Globus pallidus (tissue), 1 donor: ENCODE data around the gene LOXL4.

Experiments used
- DNase-seq: peaks from one replicate; pipeline ENCODE4 v3.0.0-alpha.2; 2015; ENCODE audit warnings: low spot score

LOXL4 gene

GRCh38 chr10:98267894-98268693 lies at the start of gene LOXL4:
LOXL4 (minus strand) TSS chr10:98268194; CDS start chr10:98263019, 5,175 bp downstream.
- DNase-seq, result no peak

- DNase-seq, result no peak
Observed at GRCh38 chr10:98316661-98317060, 48.7 kb upstream of the LOXL4 start.

- no peak for DNase-seq
Observed at GRCh38 chr10:98316170-98316569, 48.2 kb upstream of the LOXL4 start.

- no peak for DNase-seq
Observed at GRCh38 chr10:98314532-98315284, 46.7 kb upstream of the LOXL4 start.

DNA sequence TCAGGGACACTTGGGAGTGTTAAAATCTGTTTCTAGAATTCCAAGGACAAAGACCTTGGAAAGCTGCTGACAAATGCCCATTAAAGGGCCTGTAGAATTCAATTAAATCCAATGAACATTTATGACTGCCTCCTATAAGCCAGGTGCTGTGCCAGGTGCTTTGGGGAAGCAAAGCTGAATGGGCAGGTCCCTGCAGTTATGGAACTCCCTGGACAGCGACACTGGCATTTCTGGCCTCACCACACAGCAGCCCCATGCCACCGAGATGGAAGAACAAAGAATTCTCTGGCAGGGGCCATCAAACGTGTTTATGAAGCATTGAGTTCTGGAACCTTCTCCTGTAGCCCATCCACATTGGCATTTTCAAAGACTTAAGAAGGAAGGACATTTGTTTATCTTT lies 45.6 kb upstream of the LOXL4 start:
- DNase-seq, result no peak

DNA sequence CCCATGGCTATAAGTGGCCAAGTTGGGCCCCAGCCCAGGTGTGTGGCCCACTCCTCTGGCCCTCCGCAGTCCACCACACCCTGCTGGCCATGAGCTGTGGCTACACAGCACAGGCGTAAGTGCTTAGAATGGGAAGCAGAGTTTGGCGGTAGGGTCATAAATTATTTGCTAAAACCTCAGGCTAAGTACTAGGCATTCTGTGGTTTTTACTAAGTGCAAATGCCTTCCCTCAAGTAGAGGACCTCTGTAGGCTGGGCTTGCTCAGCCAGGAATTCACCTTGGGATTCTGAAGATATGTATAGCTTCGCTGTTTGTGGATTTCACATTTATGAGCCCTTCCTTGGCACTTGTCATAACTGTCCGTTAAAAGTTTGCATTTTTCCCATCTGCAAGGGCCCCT lies 44.8 kb upstream of the LOXL4 start:
- no peak for DNase-seq

DNA sequence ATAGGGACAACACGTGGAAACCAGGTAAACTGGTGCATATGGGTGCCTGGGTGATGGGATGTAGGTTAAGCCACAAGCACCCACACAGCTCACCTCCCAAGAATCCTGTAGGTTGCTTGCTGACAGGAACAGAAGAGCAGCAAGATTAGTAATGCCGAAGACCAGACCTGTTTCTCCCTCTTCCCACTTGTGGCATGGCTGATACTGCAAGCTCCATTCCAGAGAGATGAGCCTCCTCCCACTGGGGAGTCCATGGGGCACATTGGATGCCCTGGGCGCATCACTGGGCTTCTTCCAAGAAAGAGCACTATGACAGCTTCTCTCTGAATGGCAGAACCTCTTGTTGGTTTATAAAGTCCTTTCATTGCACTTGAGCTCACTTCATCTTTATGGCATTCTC lies 44.4 kb upstream of the LOXL4 start:
- DNase-seq, result no peak

DNA sequence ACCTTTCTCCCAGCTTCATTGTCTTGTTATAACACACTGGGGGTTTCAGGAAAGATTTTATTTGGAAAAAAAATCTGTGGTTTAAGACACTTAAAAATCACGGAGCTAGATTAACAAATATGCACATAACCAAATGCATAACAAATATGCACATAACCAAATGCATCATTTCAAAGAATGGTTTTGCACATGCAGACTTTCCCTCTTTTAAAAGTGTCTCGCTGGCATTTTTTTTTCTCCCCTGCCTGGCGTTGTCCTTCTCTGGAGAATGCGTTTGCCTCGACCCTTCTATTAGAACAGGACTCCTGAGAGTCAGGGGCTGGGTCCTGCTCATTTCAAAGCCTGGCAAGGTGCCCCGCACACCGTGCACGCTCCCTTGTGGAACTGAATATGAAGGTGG lies 42.7 kb upstream of the LOXL4 start:
- no peak for DNase-seq

DNA sequence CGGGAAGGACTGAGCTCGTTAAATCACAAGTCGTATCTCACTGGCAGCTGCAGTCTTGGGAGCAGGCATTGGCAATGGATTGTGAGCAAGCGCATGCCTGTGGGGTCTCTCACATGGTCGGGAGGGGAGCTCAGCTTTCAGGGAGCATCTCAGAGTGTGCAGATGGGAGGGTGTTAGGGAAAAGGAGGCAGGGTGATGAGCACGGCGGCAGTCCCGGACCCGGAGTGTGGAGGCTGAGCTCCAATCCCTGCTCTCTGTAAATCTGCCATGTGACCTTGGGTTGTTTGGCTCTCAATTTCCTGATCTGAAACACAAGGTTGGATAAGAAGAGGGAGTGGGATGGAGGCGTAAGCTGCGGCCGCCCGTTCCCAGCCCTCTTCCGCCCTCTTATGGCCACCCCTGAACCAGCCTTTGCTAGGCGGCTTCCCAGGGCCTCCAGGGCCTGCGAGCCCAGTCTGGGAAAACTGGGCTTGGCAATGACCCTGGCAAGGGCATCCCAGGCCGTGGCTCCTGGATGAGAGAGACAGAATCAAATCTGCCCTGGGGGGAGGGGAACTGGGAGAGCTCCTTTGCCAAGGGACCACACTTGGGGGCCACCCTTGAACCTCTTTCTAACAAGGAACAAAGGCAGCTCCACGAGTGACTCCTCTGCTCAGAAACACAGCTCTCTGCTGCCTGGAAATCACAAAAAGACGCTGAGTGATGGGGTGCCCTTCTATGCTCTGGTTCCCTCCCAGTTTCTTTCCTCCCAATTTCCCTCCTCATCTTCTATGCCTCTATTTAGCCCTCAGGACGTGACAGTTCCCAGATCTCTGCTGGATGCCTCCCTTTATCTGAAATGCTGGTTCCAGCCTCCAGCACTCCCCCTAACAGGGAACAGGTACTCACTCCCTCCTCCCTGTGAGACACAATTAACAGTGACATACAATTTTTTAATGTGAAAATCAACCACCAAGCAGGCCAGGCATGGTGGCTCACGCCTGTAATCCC lies 41.7 kb upstream of the LOXL4 start:
- peak; percentile 69 for DNase-seq

DNA sequence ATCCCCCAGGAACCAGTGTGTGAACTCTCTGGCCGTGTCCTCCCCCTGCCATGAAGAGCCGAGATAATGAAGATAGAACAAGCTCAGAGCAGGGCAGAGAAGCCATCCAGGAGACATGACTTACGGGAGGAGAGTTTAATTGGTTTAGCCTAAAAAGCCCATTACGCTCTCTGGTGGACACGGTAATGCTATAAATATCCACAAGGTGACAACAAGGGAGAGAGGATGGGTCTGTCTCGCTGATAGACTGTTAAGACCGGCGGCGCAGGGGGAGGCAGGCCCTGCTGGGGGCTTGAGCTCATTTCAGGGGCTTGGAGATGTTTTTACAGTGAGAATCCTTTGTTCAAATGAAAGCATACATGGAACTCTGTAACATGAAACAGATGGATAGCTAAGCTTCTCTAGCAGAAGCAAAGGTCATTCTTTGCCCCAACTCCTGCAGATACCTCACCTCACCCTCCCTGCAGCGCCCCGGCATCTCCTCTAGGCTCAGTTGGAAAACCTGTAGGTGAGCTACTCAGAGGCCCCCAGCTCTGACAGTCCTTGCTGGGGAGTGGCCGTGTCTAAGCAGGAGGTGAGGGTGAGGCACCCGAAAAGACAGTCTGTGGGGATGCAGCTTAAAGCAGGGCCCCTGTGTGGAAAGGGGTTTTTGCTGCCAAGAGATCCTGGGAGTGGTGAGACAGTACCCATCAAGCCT lies 40.8 kb upstream of the LOXL4 start:
- DNase-seq, result no peak

- no peak for DNase-seq
Observed at GRCh38 chr10:98307916-98308541, 40.0 kb upstream of the LOXL4 start.

DNA sequence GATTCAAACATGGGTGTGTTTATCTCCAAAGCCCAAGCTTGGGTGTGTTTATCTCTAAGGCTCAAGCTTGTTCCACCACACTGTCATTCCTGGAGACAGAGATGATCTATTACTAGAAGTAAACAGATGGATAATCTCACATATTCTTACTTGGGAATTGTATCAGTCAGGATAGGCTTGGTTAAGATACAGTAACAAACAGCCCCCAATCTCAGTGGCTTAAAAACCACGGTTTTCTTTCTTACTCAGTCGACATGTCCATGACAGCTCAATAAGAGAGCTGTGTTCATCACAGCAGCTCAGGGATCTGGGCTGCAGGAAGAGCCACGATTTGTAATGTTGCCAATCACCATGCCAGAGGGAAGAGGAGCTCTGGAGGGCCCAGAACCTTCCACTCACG lies 38.5 kb upstream of the LOXL4 start:
- no peak for DNase-seq

- no peak for DNase-seq
Observed at GRCh38 chr10:98303569-98303968, 35.6 kb upstream of the LOXL4 start.

DNA sequence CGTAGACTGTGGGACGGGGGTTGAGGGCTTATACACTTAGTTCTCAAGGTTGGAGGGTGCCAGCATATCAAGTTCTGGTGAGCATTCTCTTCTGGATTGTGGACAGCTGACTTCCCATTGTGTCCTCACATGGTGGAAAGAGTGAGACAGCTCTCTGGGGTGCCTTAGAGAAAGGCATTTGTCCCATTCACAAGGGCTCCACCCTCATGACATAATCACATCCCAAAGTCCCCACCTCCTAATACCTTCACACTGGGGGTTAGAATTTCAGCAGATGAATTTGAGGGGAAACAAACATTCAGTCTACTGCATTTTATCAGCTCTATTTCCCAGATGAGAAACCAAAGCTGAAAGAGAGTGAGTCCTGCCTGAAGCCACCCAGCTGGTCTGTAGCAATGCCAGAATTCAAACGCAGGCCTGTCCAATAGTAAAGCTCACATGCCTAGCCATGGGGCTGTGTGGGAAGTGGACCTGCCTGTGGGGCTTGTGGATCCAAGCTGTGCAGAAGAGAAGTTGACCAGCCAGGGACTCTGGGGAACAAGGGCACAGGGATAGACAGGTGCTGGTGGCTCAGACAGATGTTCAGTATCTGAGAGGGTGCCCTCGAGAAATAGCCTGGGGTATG lies 34.9 kb upstream of the LOXL4 start:
- no peak for DNase-seq

DNA sequence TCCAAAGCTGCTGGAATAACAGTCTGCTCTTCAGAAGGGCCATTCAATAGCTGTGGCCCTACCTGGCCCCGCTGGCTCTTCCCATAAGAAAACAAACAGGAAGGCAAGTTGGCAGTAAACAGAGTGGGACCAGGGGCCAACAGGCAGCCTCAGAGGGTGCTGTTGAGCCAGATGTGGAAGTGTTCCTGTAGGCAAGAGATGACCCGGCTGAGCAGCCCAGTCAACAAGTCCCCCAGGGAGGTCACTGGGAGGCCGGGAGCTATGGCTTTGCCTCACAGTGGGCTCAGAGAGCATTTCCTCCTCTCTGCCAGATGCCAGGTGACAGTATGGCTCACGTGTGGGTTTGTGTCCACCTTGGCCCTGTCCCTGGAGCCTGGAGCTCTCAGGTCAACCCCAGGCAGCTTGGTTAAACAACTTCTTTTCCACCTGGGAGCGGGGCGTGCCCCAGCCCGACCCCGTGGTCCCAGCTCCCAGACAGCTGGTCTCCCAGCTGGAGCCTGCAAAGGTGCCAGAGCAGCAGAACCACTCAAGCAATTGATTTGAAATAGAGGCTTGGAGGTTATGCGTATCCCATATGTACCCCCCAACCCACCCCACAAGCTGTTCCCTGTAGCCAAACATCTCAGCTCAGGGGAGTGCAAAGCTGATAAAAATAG lies 33.8 kb upstream of the LOXL4 start:
- DNase-seq, result no peak

DNA sequence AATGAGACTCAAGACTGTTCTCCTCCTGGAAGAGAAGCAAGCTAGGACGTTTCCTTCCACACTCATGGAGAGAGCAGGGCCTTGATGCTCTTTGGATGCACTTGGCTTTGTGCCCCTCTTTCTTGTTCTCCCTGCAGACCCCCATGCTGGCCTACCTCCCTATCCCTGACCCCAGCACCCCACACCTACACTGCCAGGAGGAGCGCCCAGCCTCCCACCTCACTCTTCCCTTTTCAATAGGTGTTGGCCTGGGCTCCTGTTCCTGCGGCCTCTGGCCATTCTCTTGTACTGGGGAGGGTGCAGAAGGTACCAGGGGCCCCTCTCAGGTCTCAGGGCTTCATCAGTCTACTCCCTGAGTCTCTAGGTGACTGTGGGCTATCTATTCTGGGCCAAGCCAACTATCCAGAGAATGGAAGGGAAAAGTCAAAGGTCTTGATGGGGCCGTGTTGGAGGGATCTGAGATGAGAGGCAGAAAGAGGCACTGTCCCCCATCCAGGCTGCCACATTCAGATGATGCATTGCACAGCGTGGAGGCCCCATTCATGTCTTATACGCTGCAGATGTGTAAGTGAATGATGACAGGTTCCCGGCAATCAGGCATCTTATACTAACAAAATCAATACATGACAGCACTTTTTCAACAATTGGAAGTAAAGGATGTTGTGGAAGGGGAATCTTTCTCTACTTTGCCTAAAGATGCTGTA lies 32.7 kb upstream of the LOXL4 start:
- DNase-seq, result no peak

DNA sequence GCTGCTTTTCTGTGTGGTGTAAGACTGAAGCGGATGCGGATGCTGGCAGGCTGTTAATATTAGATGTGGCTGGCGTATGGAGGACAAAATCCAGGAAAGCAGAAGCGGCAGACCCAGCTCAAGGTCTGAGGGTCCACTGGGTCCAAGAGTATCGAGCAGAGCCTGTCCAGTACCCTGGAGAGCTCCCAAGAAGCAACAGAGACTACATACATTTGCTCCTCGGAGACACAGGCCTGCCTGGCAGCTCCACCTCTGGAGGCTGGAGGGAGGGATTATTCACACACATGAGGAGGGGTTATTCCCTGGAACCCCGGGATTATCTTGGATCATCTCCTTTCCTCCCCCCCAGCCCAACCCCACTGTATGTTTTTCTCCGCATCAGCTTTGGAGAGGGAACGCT lies 31.3 kb upstream of the LOXL4 start:
- no peak for DNase-seq

DNA sequence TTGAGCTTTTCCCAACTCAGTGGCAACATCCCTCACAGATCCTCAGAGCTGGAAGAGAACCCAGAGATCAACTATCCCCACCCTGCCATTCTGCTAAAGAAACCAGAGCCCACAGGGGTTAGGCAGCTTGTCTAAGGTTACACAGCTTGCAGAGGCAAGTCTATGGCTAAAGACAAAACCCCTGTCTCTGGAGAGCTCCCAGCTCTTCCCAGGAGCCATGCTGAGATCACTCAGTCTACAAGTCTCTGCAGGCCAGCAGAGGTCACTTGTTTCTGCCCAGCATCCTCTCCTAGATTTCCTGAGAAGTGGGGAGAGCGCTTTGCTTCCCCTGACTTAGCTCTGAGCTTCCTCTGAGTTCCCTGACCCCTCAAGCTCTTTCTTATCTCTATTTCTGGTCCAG lies 28.5 kb upstream of the LOXL4 start:
- DNase-seq, result no peak

- DNase-seq, result no peak
Observed at GRCh38 chr10:98295907-98296306, 27.9 kb upstream of the LOXL4 start.

- peak; percentile 39 for DNase-seq
Observed at GRCh38 chr10:98295401-98295811, 27.4 kb upstream of the LOXL4 start.
